ENCODE measurements around the gene TGM6. TPM values are rescaled to one million over a fixed set of nuclear protein-coding genes. Genes with fewer than 3 reads are reported as not detected.

Gene TGM6
- total RNA-seq, 1 experiment from 2014 or later: not detected

GRCh38 chr20:2458919-2459499, 78.3 kb downstream of the TGM6 start:
- ATAC-seq: 0 out of 2 replicates have a peak, but pooled peaks have one; percentile 11
- peaks cover 3% of the 10 kb centered on the region; the same call in 1 of the 2 replicates for H3K9me3 Mint-ChIP-seq
- POLR2A ChIA-PET: no interaction called here

More at GRCh38 chr20:2458919-2459499, 78.3 kb downstream of the TGM6 start:
- peaks cover 48% of the 10 kb centered on the region for H3K36me3 Mint-ChIP-seq
- H3K27me3 Mint-ChIP-seq (ENCODE audit: low read depth): no peaks in the 10 kb centered on the region
- no peak overlapping the region for H3K4me3 Mint-ChIP-seq
- TF ChIP-seq, protein P1, sequence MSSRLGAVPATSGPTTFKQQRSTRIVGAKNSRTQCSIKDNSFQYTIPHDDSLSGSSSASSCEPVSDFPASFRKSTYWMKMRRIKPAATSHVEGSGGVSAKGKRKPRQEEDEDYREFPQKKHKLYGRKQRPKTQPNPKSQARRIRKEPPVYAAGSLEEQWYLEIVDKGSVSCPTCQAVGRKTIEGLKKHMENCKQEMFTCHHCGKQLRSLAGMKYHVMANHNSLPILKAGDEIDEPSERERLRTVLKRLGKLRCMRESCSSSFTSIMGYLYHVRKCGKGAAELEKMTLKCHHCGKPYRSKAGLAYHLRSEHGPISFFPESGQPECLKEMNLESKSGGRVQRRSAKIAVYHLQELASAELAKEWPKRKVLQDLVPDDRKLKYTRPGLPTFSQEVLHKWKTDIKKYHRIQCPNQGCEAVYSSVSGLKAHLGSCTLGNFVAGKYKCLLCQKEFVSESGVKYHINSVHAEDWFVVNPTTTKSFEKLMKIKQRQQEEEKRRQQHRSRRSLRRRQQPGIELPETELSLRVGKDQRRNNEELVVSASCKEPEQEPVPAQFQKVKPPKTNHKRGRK (CRISPR knock-in tag; IDR thresholded peaks at IDR 0.05; ENCODE audit: borderline replicate concordance): no peak
- TF ChIP-seq NFE2L1 (CRISPR knock-in tag; IDR thresholded peaks at IDR 0.05) (no peak), ZNF232 (CRISPR knock-in tag; IDR thresholded peaks at IDR 0.05) (no peak), IRF2 (CRISPR knock-in tag; IDR thresholded peaks at IDR 0.05; ENCODE audit: borderline replicate concordance, low read depth) (no peak), ERG (CRISPR knock-in tag; IDR thresholded peaks at IDR 0.05) (no peak), JUN (CRISPR knock-in tag; IDR thresholded peaks at IDR 0.05) (no peak), TEAD4 (CRISPR knock-in tag; IDR thresholded peaks at IDR 0.05) (no peak), ZNF423 (CRISPR knock-in tag; IDR thresholded peaks at IDR 0.05) (no peak), NR2C2 (CRISPR knock-in tag; IDR thresholded peaks at IDR 0.05) (no peak), KAT7 (CRISPR knock-in tag; IDR thresholded peaks at IDR 0.05; ENCODE audit: borderline replicate concordance) (no peak), ZNF263 (CRISPR knock-in tag; IDR thresholded peaks at IDR 0.05; ENCODE audit: low read depth) (no peak), ELF4 (CRISPR knock-in tag; IDR thresholded peaks at IDR 0.05; ENCODE audit: low read depth) (no peak), GABPB1 (CRISPR knock-in tag; IDR thresholded peaks at IDR 0.05) (no peak), ZNF219 (CRISPR knock-in tag; IDR thresholded peaks at IDR 0.05; ENCODE audit: borderline replicate concordance) (no peak)
- TF ChIP-seq, protein P2, sequence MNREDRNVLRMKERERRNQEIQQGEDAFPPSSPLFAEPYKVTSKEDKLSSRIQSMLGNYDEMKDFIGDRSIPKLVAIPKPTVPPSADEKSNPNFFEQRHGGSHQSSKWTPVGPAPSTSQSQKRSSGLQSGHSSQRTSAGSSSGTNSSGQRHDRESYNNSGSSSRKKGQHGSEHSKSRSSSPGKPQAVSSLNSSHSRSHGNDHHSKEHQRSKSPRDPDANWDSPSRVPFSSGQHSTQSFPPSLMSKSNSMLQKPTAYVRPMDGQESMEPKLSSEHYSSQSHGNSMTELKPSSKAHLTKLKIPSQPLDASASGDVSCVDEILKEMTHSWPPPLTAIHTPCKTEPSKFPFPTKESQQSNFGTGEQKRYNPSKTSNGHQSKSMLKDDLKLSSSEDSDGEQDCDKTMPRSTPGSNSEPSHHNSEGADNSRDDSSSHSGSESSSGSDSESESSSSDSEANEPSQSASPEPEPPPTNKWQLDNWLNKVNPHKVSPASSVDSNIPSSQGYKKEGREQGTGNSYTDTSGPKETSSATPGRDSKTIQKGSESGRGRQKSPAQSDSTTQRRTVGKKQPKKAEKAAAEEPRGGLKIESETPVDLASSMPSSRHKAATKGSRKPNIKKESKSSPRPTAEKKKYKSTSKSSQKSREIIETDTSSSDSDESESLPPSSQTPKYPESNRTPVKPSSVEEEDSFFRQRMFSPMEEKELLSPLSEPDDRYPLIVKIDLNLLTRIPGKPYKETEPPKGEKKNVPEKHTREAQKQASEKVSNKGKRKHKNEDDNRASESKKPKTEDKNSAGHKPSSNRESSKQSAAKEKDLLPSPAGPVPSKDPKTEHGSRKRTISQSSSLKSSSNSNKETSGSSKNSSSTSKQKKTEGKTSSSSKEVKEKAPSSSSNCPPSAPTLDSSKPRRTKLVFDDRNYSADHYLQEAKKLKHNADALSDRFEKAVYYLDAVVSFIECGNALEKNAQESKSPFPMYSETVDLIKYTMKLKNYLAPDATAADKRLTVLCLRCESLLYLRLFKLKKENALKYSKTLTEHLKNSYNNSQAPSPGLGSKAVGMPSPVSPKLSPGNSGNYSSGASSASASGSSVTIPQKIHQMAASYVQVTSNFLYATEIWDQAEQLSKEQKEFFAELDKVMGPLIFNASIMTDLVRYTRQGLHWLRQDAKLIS (CRISPR knock-in tag; IDR thresholded peaks at IDR 0.05; ENCODE audit: borderline replicate concordance): no peak
- TF ChIP-seq, protein P3, sequence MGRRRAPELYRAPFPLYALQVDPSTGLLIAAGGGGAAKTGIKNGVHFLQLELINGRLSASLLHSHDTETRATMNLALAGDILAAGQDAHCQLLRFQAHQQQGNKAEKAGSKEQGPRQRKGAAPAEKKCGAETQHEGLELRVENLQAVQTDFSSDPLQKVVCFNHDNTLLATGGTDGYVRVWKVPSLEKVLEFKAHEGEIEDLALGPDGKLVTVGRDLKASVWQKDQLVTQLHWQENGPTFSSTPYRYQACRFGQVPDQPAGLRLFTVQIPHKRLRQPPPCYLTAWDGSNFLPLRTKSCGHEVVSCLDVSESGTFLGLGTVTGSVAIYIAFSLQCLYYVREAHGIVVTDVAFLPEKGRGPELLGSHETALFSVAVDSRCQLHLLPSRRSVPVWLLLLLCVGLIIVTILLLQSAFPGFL (CRISPR knock-in tag; IDR thresholded peaks at IDR 0.05; ENCODE audit: borderline replicate concordance): no peak
- TF ChIP-seq, protein P4, sequence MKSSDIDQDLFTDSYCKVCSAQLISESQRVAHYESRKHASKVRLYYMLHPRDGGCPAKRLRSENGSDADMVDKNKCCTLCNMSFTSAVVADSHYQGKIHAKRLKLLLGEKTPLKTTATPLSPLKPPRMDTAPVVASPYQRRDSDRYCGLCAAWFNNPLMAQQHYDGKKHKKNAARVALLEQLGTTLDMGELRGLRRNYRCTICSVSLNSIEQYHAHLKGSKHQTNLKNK (CRISPR knock-in tag; IDR thresholded peaks at IDR 0.05): no peak
- TF ChIP-seq, protein P5, sequence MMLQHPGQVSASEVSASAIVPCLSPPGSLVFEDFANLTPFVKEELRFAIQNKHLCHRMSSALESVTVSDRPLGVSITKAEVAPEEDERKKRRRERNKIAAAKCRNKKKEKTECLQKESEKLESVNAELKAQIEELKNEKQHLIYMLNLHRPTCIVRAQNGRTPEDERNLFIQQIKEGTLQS (CRISPR knock-in tag; conservative IDR thresholded peaks at IDR 0.05): no peak
- TF ChIP-seq, protein P6, sequence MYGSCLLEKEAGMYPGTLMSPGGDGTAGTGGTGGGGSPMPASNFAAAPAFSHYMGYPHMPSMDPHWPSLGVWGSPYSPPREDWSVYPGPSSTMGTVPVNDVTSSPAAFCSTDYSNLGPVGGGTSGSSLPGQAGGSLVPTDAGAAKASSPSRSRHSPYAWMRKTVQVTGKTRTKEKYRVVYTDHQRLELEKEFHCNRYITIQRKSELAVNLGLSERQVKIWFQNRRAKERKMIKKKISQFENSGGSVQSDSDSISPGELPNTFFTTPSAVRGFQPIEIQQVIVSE (CRISPR knock-in tag; IDR thresholded peaks at IDR 0.05; ENCODE audit: borderline replicate concordance): no peak
- TF ChIP-seq, protein P7, sequence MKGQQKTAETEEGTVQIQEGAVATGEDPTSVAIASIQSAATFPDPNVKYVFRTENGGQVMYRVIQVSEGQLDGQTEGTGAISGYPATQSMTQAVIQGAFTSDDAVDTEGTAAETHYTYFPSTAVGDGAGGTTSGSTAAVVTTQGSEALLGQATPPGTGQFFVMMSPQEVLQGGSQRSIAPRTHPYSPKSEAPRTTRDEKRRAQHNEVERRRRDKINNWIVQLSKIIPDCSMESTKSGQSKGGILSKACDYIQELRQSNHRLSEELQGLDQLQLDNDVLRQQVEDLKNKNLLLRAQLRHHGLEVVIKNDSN (CRISPR knock-in tag; IDR thresholded peaks at IDR 0.05): no peak
- H3K4me1 Mint-ChIP-seq: no peaks in the 10 kb centered on the region
- CTCF ChIA-PET: no interaction called here
- no peak for DNase-seq (ENCODE audit: low spot score)
- H3K27ac Mint-ChIP-seq: no peak overlapping the region

Measured in WTC11 (cell line).